KBM-7 (cell line): ENCODE measurements around the gene FRYL.
"Not testable (repeated sequence)": the region's sequence is repeated elsewhere in the genome, so short reads cannot be mapped to it uniquely, and the experiment has no call there.

Experiments used
- DNase-seq: peaks from one replicate; pipeline ENCODE4 v3.0.0-alpha.2; 2015
- in situ Hi-C: fragments of 300-500 bp; cut with MboI; formaldehyde crosslinking; loops from 2 replicates; pipeline ENCODE4 v1.14.3; 2020; ENCODE audit warnings: low sequenced_read_pairs, low pct_unique_long_range_greater_than_20kb, mixed read lengths

The FRYL gene

DNA sequence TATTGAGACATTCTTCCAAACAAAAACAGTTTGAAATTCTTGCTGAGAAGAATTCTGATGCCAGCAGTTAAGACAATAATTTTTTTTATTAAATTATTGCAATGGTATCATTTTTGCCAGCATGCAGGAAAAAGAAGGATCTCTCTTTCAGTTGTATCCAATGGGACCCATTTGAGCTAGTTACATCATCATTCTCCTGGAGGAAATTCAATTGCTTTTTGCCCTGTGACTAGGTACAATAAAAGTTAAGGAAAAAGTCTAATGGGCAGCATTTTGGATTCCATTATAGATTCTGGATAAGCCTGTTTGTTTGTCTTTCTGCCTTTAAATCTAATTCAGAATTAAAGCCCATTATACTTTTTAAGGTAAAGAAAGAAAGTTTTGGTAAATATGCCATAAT, 10.5 kb upstream of the FRYL start:
- no peak for DNase-seq
- in situ Hi-C loops: no loop called here

DNA sequence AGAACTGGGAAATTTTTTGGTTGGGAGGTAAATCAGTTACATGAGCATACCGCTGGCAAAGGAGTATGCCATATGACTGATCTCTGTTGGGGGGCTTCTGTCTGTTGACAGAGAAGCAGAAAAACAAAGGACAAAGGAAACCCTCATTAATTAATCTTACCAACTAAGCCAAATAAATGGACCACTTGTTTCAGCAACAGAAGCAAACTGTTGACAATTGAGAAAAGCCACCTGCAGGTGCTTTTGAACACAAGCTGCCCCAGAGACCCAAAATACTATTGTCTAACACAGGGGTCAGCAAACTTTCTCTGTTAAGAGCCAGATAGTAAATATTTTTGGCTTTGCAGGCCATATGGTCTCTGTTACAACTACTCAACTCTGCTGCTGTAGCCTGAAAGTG, 7.0 kb upstream of the FRYL start:
- in situ Hi-C loops: no loop called here
- DNase-seq: no peak

DNA sequence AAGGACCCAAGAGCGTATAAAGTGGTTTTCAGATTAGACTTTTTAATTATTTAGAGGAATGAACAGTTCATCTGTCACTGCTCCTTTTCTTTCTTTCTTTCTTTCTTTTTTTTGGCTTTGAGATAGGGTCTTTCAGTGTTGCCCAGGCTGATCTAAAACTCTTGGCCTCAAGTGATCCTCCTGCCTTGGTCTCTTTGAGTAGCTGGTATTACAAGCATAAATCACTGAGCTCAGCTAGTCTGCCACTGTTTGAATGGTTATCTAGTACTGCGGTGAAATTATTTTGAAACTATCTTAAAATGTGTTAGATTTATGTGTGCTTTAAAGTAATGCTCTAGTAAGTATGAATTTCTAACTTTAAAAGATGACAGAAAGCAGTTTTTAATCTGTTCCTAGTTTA, 6.5 kb upstream of the FRYL start:
- DNase-seq: no peak
- in situ Hi-C loops: no loop called here

DNA sequence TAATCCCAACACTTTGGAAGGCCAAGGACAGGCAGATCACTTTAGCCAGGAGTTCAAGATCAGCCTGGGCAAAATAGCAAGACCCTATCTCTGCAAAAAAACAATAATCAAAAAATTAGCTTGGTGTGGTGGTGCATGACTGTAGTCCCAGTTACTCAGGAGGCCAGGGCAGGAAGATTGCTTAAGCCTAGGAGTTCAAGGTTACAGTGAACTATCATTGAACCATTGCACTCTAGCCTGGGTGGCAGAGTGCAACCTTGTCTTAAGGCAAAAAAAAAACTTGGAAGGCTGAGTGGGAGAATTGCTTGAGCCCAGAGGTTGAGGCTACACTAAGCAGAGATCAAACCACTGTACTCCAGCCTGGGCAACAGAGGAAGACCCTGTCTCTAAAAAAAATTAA, 5.2 kb upstream of the FRYL start:
- in situ Hi-C loops: no loop called here
- no peak for DNase-seq

DNA sequence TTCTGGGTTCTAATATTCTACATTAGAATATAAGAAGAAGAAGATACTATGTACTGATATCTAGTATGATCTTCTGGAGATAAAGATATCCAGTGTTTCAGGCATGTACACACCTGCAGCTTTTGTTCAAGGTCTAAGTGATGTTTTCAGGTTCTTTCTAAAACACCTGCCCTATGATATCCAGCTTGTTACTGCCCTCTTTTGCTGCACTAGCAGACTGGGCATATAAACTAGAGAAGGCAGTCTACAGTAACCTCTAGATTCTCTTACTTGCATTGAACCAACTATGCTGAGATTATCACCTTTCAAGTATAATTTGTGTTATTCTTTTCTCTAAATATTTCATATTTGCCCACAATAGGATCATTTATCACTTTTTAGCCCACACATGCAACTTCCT, 1.9 kb upstream of the FRYL start:
- DNase-seq: no peak
- in situ Hi-C loops: no loop called here

DNA sequence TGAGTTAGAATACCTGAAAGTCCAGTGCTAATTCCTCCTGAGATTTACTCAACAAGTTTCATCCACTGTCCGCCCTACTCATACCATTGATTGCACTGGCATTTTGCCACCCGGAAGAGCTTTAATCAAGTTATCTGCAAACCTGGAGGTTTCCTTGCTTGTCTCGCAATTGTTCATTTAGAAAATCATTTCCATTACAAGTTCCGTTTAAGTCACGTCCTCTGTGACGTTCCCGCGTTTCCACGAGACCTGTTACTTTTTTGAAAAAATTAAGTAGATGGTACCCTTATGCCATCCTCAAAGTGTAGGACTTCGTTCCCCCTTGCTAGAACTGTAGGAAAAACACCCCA, 761 bp upstream of the FRYL start:
- in situ Hi-C loops: no loop called here
- no peak for DNase-seq

DNA sequence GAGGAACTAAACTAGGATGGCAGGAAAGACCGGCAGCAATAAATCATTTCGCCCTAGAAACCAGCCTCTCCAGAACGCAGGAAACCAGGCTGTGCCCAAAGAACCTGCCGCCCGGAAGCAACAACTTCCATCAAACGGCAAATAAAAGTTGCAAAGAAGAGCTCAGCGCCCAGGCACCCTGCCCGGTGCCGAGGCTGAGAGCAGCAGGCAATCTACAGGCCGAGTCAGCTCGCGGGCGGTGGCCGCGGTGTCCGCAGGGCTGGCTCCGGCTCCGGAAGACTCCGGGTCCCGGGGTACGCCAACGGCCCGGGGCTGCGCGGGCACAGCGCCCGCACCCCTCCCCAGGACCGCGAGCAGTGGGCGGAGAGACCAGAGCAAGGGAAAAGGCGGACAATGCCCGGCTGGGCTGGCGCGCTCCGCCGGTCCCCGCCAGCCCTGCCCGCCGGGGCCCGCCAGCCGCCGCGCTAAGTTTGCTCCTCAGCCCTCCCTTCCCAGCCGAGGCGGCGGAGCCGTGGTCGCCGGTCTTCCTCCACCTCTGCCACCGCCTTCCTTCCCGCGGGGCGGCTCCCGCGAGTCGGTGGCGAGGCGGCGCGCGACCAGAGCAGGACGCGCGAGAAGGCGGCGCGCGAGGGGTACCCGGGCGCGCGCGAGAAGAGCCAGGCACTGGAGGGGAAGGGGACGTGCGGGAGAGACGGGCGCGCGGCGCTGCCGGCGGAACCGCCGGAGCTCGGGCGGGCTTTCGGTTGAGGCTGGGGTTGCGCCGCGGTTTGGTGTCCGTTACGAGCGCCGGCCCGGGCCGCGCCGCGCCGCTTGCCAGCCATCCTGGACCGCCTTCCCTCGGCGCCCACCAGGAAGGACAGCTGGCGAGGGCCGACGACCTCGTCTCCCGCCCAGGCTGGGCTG, 733 bp downstream of the FRYL start:
- in situ Hi-C loops: no loop called here
- DNase-seq: peak; percentile 71

DNA sequence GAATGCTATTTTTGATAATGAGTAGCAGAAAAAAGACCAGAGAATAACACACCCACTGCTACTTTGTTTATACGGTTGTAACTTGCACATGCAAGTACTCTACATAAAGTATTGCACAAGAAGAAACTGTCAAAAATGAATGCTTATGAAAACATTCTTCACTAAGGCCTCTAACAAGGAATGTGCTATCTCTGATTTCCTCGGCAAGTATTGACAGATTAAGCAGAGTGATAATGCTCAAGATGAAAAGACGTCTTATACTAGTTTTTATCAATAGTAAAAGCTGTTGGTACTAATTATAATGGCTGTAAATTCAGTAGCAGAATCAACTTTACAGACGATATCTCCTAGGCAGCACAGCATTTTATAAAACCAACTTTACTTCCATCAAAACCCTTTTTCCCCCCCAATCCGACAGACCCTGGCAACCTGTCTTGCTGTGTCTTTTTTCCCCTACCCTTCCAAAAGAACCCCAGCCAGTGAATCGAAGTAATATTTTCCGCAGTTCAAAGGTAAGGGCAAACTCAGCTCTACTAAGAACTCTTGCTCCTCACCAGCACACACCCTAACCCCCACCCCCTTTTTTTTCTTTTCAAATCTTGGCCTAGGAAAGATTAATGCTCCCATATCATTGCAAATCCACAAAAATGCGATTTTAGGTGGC, 1.5 kb downstream of the FRYL start:
- in situ Hi-C loops: no loop called here
- DNase-seq: no peak

DNA sequence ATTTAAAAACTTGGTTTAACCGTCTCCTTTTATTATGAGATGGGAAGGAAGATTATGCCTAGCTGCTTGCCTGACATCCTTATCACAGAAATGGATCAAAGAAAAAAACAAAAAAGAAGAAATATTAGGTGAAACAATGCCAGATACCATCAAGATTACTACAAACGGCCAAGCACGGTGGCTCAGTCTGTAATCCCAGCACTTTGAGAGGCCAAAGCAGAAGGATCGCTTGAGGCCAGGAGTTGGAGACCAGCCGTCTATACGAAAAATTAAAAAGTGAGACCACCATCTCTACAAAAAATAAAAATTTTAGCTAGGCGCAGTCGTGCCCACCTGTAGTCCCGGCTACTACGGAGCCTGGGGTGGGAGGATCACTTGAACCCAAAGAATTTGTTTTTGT, 2.3 kb downstream of the FRYL start:
- in situ Hi-C loops: no loop called here
- DNase-seq: no peak

DNA sequence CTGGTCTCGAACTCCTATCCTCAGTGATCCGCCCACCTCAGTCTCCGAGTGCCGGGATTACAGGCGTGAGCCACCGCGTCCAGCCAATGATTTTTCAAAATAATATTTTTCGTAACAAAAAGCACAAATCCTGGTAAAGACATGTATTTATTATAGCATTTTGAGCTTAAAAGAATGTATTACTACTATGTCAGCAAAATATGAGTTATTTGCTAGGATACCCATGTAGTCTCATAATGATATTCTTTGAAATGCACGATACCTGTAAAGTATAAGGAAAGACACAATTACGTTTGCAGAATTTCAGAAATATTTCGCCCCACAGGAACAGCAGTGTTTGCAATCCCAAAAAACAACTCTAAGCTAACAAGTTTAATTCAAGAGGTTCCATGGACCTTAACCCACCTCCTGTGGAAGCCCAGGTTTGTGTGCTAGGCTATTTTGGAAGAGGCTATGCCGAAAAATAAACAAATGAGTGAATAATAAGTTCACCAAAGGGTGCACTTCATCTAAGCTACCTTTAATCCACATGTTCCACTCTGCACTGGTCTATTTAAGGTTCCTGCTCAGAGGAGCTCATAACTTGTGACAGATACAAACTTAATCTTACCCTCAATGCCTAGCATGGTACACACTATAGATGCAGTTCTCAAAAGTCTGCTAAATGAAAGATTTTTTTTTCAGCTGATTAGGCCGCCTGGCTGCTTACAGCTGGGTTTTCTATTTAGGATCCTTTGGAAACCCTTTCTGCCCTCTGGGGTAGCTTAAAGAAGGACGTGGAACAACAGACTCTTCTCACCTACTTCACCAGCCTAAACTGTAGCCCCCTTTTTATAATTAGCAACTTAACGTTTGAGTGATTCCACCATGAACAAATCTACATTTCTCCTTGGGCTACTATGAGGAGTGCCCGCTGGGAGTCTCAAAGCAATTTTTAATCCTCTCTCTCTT, 5.0 kb downstream of the FRYL start:
- DNase-seq: no peak
- in situ Hi-C loops: no loop called here

DNA sequence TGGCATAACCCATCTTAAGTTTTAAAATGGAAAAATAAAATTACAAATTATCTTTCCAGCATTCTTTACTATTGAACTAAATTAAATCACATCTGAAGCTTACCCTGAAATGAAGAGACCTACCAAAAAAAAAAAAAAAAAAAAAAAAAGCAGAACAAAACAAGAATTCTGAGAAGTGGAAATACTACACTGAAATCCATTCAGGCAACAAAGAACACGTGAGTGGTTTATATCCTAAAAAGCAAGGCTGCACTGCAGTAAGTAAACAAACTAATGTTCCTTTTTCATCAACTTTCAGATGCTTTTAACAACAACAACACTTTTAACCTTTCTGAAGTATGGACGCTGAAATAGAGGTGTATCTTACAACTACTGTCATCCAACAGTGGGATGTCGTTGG, 7.5 kb downstream of the FRYL start:
- peak; percentile 39 for DNase-seq
- in situ Hi-C loops: no loop called here

DNA sequence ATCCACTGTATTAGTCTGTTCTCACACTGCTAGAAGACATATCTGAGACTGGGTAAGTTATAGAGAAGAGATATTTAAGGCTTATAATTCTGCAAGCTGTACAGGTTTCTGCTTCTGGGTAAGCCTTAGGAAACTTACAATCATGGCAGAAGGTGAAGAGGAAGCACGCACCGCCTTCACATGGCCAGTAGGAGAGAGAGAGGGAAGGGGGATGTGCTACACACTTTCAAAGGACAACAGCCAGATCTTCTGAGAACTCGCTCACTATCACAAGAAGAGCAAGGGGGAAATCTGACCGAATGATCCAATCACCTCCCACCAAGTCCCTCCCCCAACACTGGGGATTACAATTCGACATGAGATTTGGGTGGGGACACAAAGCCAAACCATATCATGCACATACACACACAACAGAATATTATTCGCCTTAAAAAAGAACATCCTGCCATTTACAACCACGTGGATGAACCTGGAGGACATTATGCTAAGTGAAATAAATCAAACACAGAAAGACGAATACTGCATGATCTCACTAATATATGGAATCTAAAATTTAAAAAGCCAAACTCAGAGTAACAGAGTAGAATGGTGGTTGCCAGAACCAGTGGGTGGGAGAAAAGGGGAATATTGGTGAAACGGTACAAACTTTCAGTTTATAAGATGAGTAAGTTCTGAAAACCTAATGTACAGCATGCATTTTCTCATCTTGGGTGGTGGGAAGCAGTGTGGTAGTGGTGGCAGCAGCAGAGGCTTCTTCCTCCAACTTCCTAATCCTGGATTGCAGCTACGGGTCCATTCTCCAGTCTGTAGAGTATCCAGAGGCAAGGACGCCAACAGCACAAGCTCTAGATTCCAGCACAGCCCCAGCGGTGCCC, 12.8 kb downstream of the FRYL start:
- in situ Hi-C loops: no loop called here
- DNase-seq: no peak

DNA sequence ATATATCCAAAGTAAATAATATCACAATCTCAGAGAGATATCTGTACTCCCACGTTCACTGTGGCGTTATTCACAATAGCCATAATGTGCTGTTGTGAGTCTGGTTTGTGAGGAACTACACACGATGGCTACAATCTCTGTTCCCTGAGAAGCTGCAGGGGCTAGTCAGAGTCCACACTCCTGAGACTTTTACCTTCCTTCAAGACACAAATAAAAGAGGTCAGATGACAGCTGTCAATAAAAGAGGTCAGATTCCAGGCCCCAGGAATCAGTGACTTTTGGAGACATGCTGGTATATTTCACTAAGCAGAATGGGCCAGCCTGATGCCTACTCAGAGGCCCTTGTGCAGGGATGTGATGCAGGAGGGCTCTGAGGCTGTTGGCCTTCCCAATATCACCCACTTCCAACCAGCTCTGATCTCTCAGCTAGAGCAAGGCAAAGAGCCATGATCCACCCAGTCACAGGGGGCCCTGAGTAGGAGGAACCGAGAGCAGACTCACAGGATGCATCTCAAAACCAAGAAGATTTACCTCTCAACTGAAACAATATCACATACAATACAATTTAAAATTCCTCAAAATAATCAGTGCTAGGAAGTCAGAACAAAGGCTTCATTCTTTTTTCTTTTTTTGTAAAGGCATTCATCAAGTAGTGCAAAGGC, 13.8 kb downstream of the FRYL start:
- in situ Hi-C loops: no loop called here
- no peak for DNase-seq

DNA sequence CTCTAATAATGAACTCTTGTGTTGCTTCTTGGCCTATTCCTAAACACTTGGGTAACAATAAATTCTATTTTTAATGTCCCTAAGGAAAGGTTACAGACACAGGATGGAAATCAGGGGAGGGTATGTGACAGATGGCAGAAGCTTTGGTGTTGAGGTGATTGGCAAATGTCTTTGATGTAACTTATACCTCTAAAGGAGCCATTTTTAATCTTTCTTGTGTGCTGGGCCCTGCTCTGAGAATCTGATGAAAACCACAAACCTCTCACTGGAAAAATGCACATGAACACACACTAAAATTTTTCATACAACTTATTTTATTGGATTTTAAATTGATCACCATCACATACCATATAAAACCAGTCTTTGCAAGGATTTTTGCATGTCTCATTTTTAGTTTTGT, 17.7 kb downstream of the FRYL start:
- in situ Hi-C loops: no loop called here

DNA sequence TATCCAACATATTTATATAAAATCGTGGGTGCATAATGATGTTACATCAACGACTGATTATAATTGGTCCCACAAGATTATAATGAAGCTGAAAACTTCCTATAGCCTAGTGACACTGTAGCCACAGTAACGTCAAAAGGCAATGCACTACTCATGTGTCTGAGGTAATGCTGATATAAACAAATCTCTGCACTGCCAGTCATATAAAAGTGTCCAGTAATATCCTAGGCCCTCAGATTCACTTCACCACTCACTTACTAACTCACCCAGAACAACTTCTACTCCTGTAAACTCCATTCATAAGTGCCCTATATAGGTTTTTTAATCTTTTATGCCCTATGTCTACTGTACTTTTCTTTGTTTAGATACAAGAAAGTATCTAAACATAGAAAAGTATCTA, 18.8 kb downstream of the FRYL start:
- in situ Hi-C loops: no loop called here
- DNase-seq: no peak

More for the DNA sequence above, 17.7 kb downstream of the FRYL start:
- no peak for DNase-seq

DNA sequence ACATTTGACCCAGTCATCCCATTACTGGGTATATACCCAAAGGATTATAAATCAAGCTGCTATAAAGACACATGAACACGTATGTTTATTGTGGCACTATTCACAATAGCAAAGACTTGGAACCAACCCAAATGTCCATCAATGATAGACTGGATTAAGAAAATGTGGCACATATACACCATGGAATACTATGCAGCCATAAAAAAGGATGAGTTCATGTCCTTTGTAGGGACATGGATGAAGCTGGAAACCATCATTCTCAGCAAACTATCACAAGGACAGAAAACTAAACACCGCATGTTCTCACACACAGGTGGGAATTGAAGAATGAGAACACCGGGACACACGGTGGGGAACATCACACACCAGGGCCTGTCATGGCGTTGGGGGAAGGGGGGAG, 21.4 kb downstream of the FRYL start:
- in situ Hi-C loops, DNase-seq: not testable (repeated sequence)

DNA sequence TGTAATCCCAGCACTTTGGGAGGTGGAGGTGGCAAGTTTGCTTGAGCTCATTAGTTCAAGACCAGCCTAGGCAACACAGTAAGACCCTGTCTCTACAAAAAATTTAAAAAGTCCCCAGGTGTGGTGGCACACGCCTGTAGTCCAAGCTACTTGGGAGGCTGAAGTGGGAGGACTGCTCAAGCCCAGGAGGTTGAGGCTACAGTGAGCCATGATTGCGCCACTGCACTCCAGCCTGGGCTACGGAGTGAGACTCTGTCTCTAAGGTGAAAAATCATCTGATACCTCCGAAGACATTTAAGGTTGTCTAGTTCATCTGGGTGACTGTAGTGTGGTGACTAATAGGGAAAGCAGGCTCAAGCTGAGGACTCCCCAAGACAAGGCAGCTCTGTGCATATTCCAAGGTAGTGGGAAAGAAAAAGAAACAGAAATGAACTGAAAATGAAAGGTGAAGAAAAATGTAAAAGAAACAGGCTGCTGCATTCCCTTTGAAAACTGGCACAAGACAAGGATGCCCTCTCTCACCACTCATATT, 23.3 kb downstream of the FRYL start:
- DNase-seq: no peak
- in situ Hi-C loops: no loop called here

DNA sequence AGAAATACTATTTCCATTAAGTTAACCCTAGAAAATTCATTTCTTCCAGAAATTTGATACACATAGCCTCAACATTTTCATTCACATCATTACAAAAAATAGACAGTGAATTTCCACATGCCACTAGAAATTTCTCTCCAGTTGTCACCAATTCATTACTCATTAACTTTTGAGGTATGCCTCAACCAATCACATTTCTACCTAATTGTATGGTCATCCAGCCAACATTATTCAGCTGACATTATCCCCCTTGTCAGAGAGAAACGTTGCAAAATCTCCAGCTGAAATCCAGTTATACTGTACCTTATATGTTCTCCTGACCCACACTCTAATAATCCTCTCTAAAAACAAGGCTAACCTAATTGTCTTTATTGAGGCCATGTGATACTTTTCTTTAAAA, 24.8 kb downstream of the FRYL start:
- DNase-seq: no peak
- in situ Hi-C loops: no loop called here
